Activated CD8-positive, alpha-beta memory T cell treated with anti-CD3 and anti-CD28 coated beads, Interleukin-2, amount 50 U/mL, for 4 hours (primary cell): ENCODE measurements around the gene PNPLA3.

Experiments used
- DNase-seq: peaks from one replicate; pipeline ENCODE4 v3.0.0-alpha.2; 2020

Gene PNPLA3

DNA sequence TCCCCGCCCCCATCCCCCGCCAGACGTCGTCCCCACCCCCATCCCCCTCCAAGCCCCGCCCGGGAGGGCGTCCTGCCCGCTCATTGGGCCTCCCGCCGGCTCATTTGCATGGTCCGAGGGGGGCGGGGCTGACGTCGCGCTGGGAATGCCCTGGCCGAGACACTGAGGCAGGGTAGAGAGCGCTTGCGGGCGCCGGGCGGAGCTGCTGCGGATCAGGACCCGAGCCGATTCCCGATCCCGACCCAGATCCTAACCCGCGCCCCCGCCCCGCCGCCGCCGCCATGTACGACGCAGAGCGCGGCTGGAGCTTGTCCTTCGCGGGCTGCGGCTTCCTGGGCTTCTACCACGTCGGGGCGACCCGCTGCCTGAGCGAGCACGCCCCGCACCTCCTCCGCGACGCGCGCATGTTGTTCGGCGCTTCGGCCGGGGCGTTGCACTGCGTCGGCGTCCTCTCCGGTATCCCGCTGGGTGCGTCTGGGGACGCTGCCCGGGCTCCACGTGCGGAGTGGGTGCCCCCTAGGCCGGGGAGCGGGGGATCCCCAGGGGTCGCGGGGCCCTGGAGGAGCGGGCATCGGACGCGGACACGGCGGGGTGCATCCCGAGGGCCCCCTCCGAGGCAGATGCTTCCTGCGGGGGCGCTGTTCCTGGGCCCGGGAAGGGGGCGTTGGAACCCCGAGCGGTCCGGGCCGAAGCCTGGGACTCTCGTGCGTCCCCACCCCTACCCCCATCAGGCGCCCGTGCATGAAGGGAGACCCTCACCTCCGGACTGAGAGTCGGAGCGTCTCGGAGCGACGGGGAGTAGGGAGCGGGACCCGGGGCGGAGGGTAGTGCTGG is at the start of gene PNPLA3:
PNPLA3 (plus strand) TSS at position 175 of the 834 bp plus-strand sequence; CDS start at position 282, 107 bp downstream.
- DNase-seq, result peak; percentile 80

DNA sequence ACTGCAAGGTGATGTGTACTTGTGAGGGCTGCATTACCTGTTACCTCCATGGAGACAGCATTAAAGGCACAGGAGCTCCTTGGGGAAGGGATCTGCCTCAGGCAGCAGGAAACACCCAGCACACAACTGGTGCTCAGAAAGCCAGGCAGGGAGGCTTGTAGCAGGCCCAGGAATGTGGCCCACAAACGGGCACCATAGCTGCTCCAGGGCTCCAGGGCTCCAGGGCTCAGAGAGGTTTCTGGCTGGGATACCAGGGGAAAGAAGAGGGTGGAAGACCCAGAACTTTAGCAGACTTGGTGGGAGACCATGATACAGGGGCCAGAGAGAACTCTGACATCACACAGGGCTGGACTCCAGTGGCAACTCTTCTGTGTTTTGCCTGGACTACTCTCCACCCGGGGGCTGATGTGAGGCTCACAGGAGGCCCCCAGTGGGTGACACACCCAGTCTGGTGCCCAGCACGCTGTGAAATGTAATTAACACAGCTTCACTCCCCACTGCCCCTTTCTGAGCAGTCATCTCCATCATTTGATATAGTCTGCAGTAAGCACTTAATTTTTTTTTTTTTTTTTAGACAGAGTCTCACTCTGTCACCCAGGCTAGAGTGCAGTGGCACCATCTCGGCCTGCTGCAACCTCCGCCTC is 46.6 kb upstream of the PNPLA3 start:
- no peak for DNase-seq

GRCh38 chr22:43878079-43878795 is 45.4 kb upstream of the PNPLA3 start:
- DNase-seq, result no peak

GRCh38 chr22:43878831-43879550 is 44.6 kb upstream of the PNPLA3 start:
- no peak for DNase-seq

DNA sequence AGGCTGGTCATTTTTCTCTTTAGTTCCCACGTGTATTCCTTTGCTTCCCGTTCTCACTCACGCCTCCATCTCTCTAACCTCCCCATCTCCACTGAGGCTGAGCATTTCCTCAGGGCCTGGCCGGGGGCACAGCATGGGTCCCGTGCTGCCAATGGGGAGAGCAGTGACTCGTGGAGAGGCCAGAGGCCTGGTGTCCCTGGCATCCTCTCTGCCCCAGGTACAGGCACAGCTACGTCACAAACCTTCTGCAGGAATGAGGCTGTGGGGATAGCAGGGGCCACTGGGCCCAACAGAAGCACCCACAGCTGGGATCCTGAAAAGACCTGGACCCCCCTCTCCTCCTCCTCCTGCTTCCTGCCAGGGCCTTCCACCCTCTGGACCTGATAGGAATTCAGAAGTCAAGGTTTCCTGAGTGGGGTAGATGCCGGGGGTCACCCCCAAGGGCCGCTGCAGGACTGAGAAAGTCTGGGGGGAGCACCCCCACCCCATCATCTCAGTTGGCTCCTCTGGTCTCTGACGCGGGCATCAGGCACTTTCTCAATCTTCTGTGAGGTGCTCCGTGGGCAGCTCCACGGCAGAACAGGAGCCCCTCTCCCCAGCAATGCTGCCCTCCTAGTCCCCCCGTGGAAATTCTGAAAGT is 43.6 kb upstream of the PNPLA3 start:
- DNase-seq, result no peak

DNA sequence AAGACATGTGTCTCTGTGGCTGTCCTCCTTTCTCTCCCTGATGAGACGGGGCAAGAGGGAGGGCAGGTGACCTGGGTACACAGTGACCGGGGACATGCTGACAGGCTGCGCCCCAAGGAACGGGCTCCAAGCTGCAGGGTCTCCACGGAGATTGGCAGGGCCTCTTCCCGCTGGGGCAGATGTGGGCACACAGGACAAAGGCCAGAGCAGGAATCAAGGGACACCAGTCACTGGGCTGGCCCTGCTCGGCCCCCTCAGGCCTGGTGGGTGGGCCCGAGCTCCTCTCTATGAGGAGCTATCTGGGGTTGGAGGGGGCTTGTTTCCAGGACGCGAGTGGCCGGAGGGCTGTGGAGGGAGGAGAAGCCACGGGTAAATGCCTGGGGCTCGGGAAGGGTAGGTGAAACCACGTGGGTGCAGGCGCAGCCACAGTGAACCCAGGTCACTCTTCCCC is 43.0 kb upstream of the PNPLA3 start:
- DNase-seq, result no peak

GRCh38 chr22:43881091-43882061 is 42.2 kb upstream of the PNPLA3 start:
- no peak for DNase-seq

GRCh38 chr22:43882122-43882767 is 41.4 kb upstream of the PNPLA3 start:
- no peak for DNase-seq

DNA sequence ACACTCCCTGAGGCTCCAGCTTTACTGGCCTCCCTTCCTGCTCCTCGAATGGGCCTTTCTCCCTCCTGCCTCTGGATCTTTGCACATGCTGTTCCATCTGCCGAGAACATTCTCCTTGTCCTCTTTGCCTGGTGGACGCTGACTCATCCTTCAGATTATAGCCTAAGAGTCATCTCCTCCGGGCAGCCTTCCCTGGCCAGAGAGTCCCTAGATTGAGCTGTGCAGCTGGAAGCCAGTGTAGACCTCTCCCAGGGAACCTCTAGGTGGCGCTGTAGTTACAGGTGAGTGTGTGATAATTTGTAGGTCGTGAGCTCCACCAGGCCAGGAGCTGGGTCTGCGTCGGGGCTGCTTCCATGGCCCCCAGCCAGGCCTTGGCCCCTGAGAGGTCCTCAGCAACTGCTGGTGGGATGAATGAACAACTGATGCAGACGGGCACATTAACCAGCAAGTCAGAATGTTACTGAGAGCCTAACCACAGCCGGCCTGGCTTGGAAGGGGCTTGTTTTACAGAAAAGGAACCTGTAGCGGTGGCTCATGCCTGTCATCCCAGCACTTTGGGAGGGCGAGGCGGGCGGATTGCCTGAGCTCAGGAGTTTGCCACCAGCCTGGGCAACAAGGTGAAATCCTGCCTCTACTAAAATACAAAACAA is 40.5 kb upstream of the PNPLA3 start:
- DNase-seq, result peak; percentile 32

- DNase-seq, result no peak
Observed at GRCh38 chr22:43883719-43884415, 39.7 kb upstream of the PNPLA3 start.

DNA sequence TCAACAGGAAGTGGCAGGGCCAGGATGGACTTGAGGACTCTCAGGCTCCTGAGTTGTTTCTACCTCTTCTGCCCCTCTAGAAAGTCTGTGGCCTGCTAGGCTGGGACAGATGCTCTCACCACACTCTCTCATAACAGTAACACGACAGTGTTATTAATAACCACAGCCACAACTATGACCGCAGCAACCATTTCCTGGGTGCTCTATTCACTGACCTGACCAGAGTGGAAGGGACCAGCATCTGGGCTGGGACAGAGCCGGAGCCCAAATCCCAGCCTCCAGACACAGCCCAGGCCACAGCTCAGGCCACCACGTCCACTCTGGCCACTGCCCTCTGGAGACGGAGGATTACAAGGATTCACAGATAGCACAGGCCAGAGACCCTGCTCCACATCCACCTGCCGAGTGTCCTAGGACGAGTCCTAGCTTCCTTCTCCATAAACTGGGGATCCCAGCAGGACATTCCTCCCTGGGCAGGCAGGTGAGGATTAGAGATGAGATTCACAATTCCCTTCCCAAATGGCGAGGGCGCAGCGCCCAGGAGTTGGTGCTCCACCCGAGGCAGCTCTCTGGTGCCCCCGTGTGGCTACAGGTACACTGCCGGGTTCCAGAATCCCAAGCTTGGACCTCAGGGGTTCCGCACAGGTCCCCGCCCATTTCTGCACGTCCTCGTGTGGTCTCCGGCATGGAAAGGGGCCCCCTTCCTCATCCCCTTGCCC is 38.8 kb upstream of the PNPLA3 start:
- peak; percentile 49 for DNase-seq

DNA sequence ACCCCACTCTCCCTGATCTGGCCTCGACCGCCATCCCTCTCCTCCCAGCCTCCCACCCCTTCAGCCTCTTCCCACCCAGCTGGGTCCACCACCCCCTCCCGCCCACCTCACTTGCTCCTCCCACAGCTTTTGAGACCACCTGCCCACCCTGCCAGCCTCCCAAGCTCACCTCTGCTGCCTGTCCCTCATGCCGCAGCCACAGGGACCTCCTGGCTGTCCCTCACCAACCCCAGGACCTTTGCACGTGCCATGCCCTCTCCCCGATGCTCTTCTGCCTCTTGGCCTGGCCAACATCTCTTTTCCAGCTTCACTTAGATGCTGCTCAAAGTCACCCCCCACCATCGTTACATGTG is 38.3 kb upstream of the PNPLA3 start:
- DNase-seq, result no peak

DNA sequence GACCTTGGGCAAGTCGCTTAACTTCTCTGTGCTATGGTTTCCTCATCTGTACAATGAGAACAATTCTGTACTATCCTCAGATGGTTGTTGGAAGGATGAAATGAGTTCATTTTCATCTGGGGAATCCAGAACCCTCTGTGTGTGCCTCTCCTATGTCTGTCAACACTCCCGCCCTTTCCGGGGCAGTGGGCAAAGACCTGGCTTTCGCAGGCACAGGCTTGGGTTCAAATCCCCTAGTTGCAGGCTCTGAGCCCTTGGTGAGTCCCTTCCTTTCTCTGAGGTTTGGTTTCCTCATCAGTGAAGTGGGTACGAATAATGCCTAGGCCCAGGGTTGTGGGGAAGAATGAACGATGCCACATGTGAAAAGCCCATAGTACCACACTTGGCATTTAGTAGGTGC is 37.8 kb upstream of the PNPLA3 start:
- no peak for DNase-seq

DNA sequence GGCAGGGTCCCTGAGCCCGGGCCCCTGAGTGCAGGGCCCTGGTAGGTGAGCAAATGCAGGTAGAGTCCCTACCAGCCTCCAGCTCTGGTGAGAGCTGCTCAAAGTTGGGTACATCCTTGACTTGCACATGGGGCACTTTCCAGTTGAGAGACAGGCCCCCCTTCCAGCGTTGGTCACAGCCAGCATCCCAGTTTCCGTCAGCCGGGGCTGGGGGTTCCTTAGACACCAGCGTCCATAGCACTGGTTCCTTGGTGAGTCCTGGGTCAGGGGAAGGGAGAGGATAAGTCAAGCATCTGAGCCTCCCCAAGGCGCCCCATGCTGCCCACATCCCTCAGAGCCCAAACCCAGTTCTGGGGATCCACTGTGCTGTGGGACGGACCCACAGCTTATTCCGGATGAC is 37.4 kb upstream of the PNPLA3 start:
- DNase-seq, result no peak

GRCh38 chr22:43887391-43887790 is 36.2 kb upstream of the PNPLA3 start:
- DNase-seq, result no peak

DNA sequence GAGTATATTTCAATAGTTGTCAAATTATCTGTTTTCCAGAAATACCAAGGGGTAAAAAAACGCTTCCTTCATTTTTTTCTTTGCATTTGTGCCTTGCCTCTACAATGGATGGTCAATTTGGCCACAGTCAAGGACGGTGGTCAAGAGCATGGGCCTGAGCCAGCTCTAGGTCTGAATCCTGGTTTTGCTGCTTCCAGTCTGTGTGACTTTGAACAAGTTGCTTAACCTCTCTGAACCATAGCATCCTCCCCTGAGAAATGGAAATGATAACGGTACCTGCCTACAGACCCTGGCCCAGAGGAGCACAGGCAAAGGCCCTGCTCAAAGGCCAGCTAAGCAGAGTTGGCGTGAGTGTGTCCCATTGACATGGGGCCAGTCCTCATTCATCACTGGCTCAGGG is 34.9 kb upstream of the PNPLA3 start:
- DNase-seq, result no peak

- no peak for DNase-seq
Observed at GRCh38 chr22:43889201-43889859, 34.3 kb upstream of the PNPLA3 start.

DNA sequence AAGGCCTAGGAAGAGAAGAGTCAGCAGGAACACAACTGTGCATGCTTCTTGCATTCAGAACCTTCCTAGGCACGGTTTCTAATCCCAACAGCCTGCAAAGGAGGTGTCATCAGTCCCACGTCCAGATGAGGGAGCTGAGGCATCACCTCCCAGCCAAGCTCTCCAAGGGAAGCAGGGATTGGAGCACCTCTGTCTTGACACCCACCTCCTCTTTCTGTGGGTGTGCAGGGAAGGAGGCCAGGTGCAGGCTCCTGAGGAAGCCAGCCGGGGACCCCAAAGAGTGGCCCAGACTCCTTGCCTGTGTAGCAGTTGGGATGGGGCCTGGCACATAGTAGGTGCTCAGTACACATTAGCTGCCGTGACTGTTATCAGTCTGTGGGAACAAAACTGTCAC is 33.7 kb upstream of the PNPLA3 start:
- DNase-seq, result no peak
